ENCODE measurements around the gene NDUFV1.

DNA sequence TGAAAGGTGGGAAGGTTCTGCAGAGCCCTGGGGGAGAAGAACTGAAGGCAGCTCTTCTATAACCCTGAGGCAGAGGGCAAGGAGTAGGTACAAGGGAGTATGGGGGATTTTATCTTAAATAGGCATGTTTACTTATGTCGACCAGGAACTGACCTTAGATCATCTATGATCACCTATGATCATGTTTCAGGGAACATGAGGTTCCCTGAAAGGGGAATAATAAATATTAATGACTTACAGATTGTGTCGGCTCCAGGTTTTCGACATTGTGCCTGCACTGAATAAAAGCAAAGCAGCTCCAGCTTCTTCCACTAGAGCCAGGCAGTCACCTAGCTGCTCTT is 13.2 kb upstream of the NDUFV1 start:
- TF ChIP-seq, protein P1, sequence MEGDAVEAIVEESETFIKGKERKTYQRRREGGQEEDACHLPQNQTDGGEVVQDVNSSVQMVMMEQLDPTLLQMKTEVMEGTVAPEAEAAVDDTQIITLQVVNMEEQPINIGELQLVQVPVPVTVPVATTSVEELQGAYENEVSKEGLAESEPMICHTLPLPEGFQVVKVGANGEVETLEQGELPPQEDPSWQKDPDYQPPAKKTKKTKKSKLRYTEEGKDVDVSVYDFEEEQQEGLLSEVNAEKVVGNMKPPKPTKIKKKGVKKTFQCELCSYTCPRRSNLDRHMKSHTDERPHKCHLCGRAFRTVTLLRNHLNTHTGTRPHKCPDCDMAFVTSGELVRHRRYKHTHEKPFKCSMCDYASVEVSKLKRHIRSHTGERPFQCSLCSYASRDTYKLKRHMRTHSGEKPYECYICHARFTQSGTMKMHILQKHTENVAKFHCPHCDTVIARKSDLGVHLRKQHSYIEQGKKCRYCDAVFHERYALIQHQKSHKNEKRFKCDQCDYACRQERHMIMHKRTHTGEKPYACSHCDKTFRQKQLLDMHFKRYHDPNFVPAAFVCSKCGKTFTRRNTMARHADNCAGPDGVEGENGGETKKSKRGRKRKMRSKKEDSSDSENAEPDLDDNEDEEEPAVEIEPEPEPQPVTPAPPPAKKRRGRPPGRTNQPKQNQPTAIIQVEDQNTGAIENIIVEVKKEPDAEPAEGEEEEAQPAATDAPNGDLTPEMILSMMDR (IDR thresholded peaks at IDR 0.05; ENCODE audit: borderline replicate concordance, extremely low read depth, low read length, poor library complexity, severe bottlenecking), result no peak
- no peak for TF ChIP-seq EZH2 (IDR thresholded peaks at IDR 0.05; ENCODE audit: borderline replicate concordance, low read depth, low read length, severe bottlenecking)

All from DND-41 (cell line).